ENCODE data around the gene ASTN2.

ASTN2 gene

GRCh38 chr9:117088140-117088539 lies 326.7 kb downstream of the ASTN2 start:
- DNase-seq (ENCODE audit: low read depth): no peak
- TF ChIP-seq CTCF (conservative IDR thresholded peaks at IDR 0.05; ENCODE audit: low read length): no peak

GRCh38 chr9:117084221-117084620 lies 330.6 kb downstream of the ASTN2 start:
- H3K4me3 ChIP-seq (ENCODE audit: low read length): no peak overlapping the region
- no peak for TF ChIP-seq CTCF (conservative IDR thresholded peaks at IDR 0.05; ENCODE audit: low read length)
- no peak for DNase-seq (ENCODE audit: low read depth)

More at GRCh38 chr9:117088140-117088539, 326.7 kb downstream of the ASTN2 start:
- H3K4me3 ChIP-seq (ENCODE audit: low read length): no peak overlapping the region

- DNase-seq (ENCODE audit: low read depth): no peak
- no peak overlapping the region for H3K4me3 ChIP-seq (ENCODE audit: low read length)
- TF ChIP-seq CTCF (conservative IDR thresholded peaks at IDR 0.05; ENCODE audit: low read length): no peak
Observed at GRCh38 chr9:117083559-117083958, 331.3 kb downstream of the ASTN2 start.

- no peak for TF ChIP-seq CTCF (conservative IDR thresholded peaks at IDR 0.05; ENCODE audit: low read length)
- no peak for DNase-seq (ENCODE audit: low read depth)
- H3K4me3 ChIP-seq (ENCODE audit: low read length): no peak overlapping the region
Observed at GRCh38 chr9:117081641-117082317, 333.1 kb downstream of the ASTN2 start.

GRCh38 chr9:117080765-117081390 lies 334.0 kb downstream of the ASTN2 start:
- no peak overlapping the region for H3K4me3 ChIP-seq (ENCODE audit: low read length)
- no peak for TF ChIP-seq CTCF (conservative IDR thresholded peaks at IDR 0.05; ENCODE audit: low read length)
- DNase-seq (ENCODE audit: low read depth): no peak

GRCh38 chr9:117076571-117077290 lies 338.1 kb downstream of the ASTN2 start:
- H3K4me3 ChIP-seq (ENCODE audit: low read length): no peak overlapping the region
- DNase-seq (ENCODE audit: low read depth): no peak
- TF ChIP-seq CTCF (conservative IDR thresholded peaks at IDR 0.05; ENCODE audit: low read length): no peak

All from AG10803 (cell line).